D721Med (cell line): Measurements from ENCODE around the gene MICAL3.

Source experiments
- DNase-seq: peaks from one replicate; pipeline ENCODE4 v3.0.0; 2011; ENCODE audit warnings: low spot score; ENCODE audit not compliant: insufficient read length
- FAIRE-seq: peaks from 2 replicates; lab custom pipeline; 2011; peaks lifted over from hg19 to GRCh38; lab: Jason Lieb, UNC
- TF ChIP-seq, protein P1 (sequence below): IDR thresholded peaks from 2 replicates; pipeline ENCODE4 v1.5.1; 2012; ENCODE audit warnings: mild to moderate bottlenecking, control low read depth; ENCODE audit not compliant: insufficient read depth; ENCODE audit errors: missing control alignments

MICAL3 gene

DNA sequence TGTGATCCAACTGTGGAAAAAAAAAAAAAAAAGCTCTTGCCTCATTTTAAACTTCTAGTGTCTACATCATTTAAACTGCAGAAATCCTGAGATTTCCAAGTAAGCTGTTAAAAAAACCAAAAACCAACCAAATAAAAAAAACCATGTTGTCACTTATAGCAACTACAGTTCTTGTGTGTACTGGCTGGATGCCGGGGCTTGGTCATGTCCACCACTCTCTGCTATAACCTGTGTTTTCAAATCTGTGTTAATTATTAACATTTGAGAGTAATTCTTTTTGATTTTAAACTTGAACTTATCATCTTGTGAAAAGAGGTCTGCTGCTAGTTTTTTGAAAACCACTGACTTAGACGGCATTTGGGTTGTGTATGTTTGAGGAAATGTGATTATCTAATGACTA is 217.9 kb downstream of the MICAL3 start:
- TF ChIP-seq, protein P1, sequence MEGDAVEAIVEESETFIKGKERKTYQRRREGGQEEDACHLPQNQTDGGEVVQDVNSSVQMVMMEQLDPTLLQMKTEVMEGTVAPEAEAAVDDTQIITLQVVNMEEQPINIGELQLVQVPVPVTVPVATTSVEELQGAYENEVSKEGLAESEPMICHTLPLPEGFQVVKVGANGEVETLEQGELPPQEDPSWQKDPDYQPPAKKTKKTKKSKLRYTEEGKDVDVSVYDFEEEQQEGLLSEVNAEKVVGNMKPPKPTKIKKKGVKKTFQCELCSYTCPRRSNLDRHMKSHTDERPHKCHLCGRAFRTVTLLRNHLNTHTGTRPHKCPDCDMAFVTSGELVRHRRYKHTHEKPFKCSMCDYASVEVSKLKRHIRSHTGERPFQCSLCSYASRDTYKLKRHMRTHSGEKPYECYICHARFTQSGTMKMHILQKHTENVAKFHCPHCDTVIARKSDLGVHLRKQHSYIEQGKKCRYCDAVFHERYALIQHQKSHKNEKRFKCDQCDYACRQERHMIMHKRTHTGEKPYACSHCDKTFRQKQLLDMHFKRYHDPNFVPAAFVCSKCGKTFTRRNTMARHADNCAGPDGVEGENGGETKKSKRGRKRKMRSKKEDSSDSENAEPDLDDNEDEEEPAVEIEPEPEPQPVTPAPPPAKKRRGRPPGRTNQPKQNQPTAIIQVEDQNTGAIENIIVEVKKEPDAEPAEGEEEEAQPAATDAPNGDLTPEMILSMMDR = no peak
- FAIRE-seq (no peak), DNase-seq (no peak)

DNA sequence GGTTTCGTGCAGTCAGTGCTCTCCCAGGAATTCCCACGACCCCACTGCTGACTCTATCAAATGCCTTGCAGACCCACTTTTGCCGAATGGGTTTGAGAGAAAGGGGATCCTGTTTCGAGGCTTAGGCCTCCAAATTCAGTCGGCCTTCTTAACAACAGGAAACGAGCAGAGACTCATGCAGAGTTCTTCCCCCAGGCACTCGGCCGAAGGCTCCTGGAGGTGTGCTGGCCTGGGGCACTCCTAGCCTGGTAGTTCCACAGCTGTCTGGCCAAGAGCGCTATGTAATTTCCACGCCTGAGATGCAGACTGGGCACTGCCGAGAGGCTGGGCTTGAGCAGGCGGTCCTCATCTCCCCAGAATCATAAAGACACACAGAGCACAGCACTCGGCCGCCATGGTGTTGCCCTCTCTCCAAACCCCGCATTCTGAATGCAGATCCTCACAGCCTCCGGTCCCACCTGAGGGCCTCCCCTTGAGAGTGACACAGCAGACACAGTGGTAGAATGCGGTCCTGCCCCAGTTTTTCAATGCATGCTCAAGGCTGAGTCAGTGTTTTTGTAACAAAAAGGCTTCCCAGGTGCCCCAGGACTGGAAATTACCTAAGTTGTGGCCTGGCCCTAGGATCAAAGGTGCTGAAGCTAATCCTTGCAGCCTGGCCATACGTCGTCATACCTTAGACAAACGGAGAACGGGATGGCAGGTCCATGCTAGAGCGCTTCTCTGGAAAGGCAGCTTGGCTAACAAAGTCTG is 219.9 kb downstream of the MICAL3 start:
- TF ChIP-seq, protein P1 = no peak
- DNase-seq = no peak
- FAIRE-seq = no peak

DNA sequence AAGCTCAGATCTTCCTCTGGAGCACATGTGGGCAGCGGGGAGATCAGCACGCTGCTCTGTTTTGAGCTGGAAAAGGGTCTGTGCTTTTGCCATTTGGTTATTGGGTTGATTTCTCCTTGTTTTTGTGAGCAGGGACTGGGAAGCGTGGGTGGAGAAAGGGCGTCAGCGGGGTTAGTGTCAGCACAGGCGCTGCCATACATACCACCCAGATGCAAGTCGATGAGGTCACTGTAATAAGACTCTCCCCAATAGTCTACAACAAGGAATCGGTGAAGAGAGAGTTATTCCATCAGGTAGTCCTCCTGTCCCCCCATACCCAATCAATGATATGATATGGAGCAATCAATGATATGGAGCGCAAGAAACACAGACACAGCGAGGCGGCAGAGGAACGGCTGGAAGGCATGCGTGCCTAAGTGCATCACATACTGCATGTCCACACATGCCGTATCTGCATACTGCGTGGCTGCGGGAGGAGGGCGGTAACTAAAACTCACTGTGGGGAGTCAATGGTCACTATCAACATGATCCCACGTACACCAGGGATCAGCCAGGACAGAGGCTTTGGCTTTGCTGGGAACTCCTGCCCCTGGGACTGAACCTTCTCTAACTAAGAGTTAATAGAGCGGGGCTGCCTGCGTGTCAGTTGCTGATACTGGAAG is 220.6 kb downstream of the MICAL3 start:
- DNase-seq = no peak
- TF ChIP-seq, protein P1 = no peak
- FAIRE-seq = no peak

DNA sequence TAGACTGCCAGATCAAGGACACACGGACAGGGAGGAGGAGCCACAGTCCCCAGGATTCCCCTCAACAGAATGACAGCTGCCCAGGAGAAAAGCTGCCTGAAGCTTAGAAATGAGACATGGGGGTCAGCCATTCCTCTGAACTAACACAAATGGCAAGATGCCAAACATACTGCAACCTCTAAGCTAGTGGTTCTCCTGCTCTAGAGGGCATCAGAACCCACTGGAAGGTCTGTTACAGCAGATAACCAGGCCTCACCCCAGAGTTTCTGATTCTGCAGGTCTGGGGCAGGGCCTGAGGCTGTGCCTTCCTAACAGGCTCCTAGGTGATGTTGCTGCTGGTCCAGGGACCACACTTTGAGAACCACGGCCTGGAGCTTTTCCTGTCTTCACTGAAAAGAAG is 221.5 kb downstream of the MICAL3 start:
- TF ChIP-seq, protein P1 = no peak
- FAIRE-seq (no peak), DNase-seq (no peak)

DNA sequence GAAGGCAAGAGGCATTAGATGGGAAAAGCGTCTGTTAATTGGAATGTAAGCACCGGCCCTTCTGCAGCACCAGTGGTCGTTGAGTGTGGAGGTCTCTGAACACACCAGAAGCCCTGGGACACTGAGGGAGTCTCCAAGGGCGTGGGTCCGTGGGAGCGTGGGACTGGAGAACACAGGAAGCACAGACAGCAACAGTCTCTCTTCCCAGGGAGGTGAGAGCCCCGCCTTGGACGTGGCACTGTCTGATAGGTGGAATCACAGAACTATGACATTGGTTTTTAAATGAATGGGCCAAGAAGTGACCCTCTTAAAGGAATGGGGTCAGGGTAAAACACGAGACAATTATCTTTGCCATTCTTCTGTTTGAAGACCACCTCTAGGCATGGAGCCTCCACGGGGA is 221.9 kb downstream of the MICAL3 start:
- TF ChIP-seq, protein P1 = no peak
- FAIRE-seq = no peak

DNA sequence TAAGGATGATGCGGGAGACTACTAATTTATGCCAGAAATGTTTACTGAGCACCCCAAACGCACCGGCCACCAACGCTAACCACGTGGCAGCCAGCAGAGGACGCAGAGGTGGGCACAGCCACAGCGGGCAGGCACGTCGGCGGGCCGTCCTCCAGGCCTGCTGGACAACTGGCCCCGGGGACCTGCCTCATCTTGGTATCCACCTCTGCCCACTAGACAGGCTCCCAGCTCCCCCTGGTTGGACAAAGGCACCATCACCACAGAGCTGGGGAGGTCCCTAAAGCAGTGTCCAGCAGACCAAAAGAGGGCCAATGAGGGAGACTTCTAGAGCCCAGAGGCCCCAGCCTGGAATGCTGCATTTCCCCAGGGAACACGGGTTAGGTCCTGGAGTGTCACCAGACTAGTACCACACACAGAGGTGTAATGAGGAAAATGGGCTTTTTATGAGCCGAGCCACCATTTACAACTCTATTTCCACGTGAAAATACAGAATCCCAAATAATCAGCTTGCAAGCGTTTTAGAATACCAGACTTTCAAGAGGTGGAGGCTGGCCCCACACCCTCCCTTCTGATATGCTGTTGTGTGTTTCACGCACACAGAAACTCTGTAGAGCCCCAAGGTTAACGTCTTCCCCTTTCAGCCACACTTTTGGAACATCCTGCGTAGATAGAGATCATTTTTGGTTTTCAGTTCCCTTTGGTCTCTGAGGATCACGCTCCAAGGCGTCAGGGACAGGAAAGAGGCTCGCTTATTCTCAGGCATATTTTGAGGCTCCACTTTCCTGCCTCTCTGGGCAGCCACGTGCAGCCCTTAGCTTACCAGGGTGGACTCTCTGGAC is 226.4 kb downstream of the MICAL3 start:
- TF ChIP-seq, protein P1 = no peak
- no peak for FAIRE-seq
- no peak for DNase-seq

More for the DNA sequence above, 221.9 kb downstream of the MICAL3 start:
- DNase-seq = no peak
